GM12878 (cell line): Measurements from ENCODE around the gene ZNF618. TPM values are rescaled to one million over a fixed set of nuclear protein-coding genes. Genes with fewer than 3 reads are reported as not detected.

Source experiments
- ATAC-seq: fragments of 200-7000 bp; cut with Tn5 transposase; 3 replicates; pipeline ENCODE4 v1.9.1; 2020; ENCODE audit warnings: mild to moderate bottlenecking, moderate library complexity
- BruUV-seq: library from RNA; stranded (reverse); fragments of 400-500 nt; replicated peaks from 2 replicates; lab custom pipeline; 2021; lab: Mats Ljungman, UMichigan
- CTCF ChIA-PET: fragments of 300-600 bp; sonication (Branson Sonifier 250); formaldehyde crosslinking; extraction: SDS; loops from one replicate; lab custom pipeline; 2021; ENCODE audit warnings: inconsistent platforms; lab: Yijun Ruan, JAX
- POLR2A ChIA-PET: fragments of 350-600 bp; formaldehyde crosslinking; extraction: SDS; loops from one replicate; lab custom pipeline; 2021; ENCODE audit warnings: inconsistent platforms; lab: Charles Lee
- RAD21 ChIA-PET: fragments of 300-600 bp; sonication (Branson Sonifier 250); formaldehyde crosslinking; loops from one replicate; lab custom pipeline; 2023; ENCODE audit warnings: antibody characterized with exemption; ENCODE audit not compliant: unreplicated experiment; lab: Charles Lee
- SMC1A ChIA-PET: fragments of 300-600 bp; sonication (Branson Sonifier 250); formaldehyde crosslinking; loops from one replicate; lab custom pipeline; 2023; ENCODE audit not compliant: unreplicated experiment, uncharacterized antibody; lab: Charles Lee
- DNase-seq: peaks from one replicate; pipeline ENCODE4 v3.0.0-alpha.2; 2011; ENCODE audit warnings: low read depth, low spot score
- FAIRE-seq: peaks from 3 replicates; lab custom pipeline; 2011; peaks lifted over from hg19 to GRCh38; lab: Jason Lieb, UNC
- H2AFZ ChIP-seq: 2 replicates; pipeline ENCODE4 v1.6.0; 2011; ENCODE audit warnings: low read depth, low read length, control low read depth; ENCODE audit not compliant: control insufficient read depth
- H3K27ac ChIP-seq: 2 replicates; pipeline ENCODE4 v1.5.1; 2011; ENCODE audit warnings: control low read depth; ENCODE audit not compliant: control insufficient read depth, insufficient read depth
- H3K27me3 ChIP-seq, 2 experiments: replicated peaks in 1 of 2; 2 replicates each; pipeline versions ENCODE4 v1.6.0 to v1.6.1; 2011; ENCODE audit warnings: low read length in 1 of 2; ENCODE audit not compliant: control insufficient read depth in 2 of 2, insufficient read depth in 2 of 2
- H3K36me3 ChIP-seq, 2 experiments: 2 replicates each; pipeline ENCODE4 v1.5.1; 2011; ENCODE audit warnings: low read length in 1 of 2; ENCODE audit not compliant: control insufficient read depth in 2 of 2, insufficient read depth in 2 of 2
- H3K4me1 ChIP-seq: 2 replicates; pipeline ENCODE4 v1.6.1; 2011; ENCODE audit warnings: mild to moderate bottlenecking, low read length, moderate library complexity, mixed read lengths; ENCODE audit not compliant: control insufficient read depth, insufficient read depth
- H3K4me2 ChIP-seq: 2 replicates; pipeline ENCODE4 v1.6.0; 2011; ENCODE audit warnings: control low read depth; ENCODE audit not compliant: control insufficient read depth, insufficient read depth
- H3K4me3 ChIP-seq: fragments of 200-600 bp; sonication (generic); 2 replicates; pipeline ENCODE4 v1.5.1; 2016
- H3K79me2 ChIP-seq: 2 replicates; pipeline ENCODE4 v1.6.0; 2011; ENCODE audit warnings: low read length; ENCODE audit not compliant: control insufficient read depth, insufficient read depth
- H3K9ac ChIP-seq: 2 replicates; pipeline ENCODE4 v1.8.0; 2011; ENCODE audit warnings: low read length, control low read depth, mixed read lengths; ENCODE audit not compliant: control insufficient read depth, insufficient read depth
- H3K9me3 ChIP-seq: replicated peaks from 3 replicates; pipeline ENCODE4 v1.5.1; 2011; ENCODE audit warnings: mild to moderate bottlenecking, low read length; ENCODE audit not compliant: control insufficient read depth, insufficient read depth
- H4K20me1 ChIP-seq: 2 replicates; pipeline ENCODE4 v1.6.0; 2011; ENCODE audit not compliant: control insufficient read depth, insufficient read depth
- EGR1 ChIP-seq, 2 experiments: IDR thresholded peaks; 1 replicate in 1 of 2; 2 replicates in 1 of 2; pipeline ENCODE4 v1.6.1; 2011 to 2012; ENCODE audit warnings: low read depth in 2 of 2, low read length in 2 of 2, borderline replicate concordance in 1 of 2, mild to moderate bottlenecking in 1 of 2, moderate library complexity in 1 of 2
- JUNB ChIP-seq: IDR thresholded peaks from 2 replicates; pipeline ENCODE4 v1.6.1; 2016; ENCODE audit warnings: antibody characterized with exemption, mild to moderate bottlenecking
- MXI1 ChIP-seq: fragments of 150-350 bp; IDR thresholded peaks from 2 replicates; pipeline ENCODE4 v1.6.1; 2011; ENCODE audit warnings: low read depth, mild to moderate bottlenecking, inconsistent platforms, low read length, improper control_type of control experiment
- NFYA ChIP-seq: IDR thresholded peaks from 2 replicates; pipeline ENCODE4 v1.6.1; 2011; ENCODE audit warnings: low read depth, mild to moderate bottlenecking, low read length, improper control_type of control experiment, borderline replicate concordance
- NR2F1 ChIP-seq: fragments of 450-650 bp; conservative IDR thresholded peaks from 2 replicates; pipeline ENCODE4 v1.6.1; 2017; ENCODE audit warnings: mild to moderate bottlenecking
- NRF1 ChIP-seq: conservative IDR thresholded peaks from 2 replicates; pipeline ENCODE4 v1.6.1; 2011; ENCODE audit warnings: mild to moderate bottlenecking, low read depth, low read length, improper control_type of control experiment
- SRF ChIP-seq, 2 experiments: IDR thresholded peaks; 2 replicates each; pipeline ENCODE4 v1.6.1; 2011; ENCODE audit warnings: low read depth in 2 of 2, low read length in 2 of 2, mild to moderate bottlenecking in 1 of 2, moderate library complexity in 1 of 2
- WGBS: methylation state at CpG from one replicate; pipeline ENCODE4 v1.1.6; 2016; ENCODE audit warnings: low lambda C conversion rate; ENCODE audit not compliant: insufficient replicate concordance, insufficient coverage; ENCODE audit errors: missing lambda C conversion rate; 5-methylcytosine and 5-hydroxymethylcytosine counted together
- in situ Hi-C: fragments of 300-500 bp; cut with MboI; formaldehyde crosslinking; loops from 9 replicates; pipeline ENCODE4 v1.14.3; 2018; ENCODE audit warnings: mixed read lengths
- intact Hi-C: fragments of 100-400 bp; cut with micrococcal nuclease; formaldehyde crosslinking; loops from one replicate; pipeline ENCODE4 v1.14.2; 2022; ENCODE audit not compliant: unreplicated experiment
- polyA plus RNA-seq, 11 experiments: library from polyadenylated mRNA; depleted of rRNA in 4 of 11; unstranded in 6 of 11; stranded (reverse) in 5 of 11; fragments of >200 nt; fragmentation: Nextera tagmentation in 4 of 11; fragmentation: Illumina TruSeq in 1 of 11; extraction: Ambion mirVana in 4 of 11; extraction: Trizol in 1 of 11; gene quantifications; 1 replicate in 1 of 11; 2 replicates in 10 of 11; pipeline versions ENCODE4 v1.2.1 to v1.2.3, GENCODE V29; 2011 to 2016; ENCODE audit warnings: inconsistent platforms in 2 of 11, missing spikeins in 2 of 11, low read depth in 1 of 11
- total RNA-seq, 4 experiments: library from RNA; depleted of rRNA in 3 of 4; stranded (reverse); fragments of >200 nt in 3 of 4; fragmentation: Illumina TruSeq in 1 of 4; extraction: Trizol in 1 of 4; gene quantifications; 2 replicates each; pipeline versions ENCODE4 v1.2.1 to v1.2.3, GENCODE V29; 2013 to 2021

Gene ZNF618
- total and polyA plus RNA-seq, 10 of the 15 experiments (the other 5 are each of a cell fraction or from before 2014, with no cell fraction given), result 0.01 to 0.24 (median 0.06) TPM; not detected in 2

DNA sequence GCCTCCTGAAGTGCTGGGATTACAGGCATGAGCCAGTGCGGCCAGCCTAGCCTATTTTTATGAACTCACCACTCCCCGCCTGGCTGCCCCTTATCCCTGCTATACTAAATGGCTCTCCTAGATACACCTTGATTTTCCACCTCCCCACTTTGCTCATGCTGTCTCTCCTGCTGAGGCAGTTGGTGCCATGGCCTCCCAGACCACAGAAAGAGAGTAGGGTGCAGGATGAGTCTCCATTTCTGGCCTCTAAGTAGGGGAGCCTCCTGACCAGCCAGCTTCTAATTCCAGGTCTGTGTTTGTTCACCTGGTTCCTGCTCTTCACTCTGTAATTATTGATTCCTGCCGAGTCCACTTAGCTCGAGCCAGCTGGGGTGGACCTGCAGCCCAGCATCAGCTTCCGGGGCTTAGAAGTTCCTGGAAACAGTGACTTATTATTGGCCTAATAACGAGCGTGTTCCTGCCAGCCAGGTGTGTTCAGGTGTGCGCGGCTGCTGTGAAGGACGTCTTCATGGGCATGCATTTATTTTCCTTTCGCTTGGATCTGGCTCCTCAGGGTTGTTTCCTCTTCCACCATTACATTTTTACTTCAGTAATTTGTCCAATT is 34.0 kb downstream of the ZNF618 start:
- WGBS, result 37% methylated on average over 11 of the region's 11 CpGs
- DNase-seq, result no peak
- no peaks in the 10 kb centered on the region for H3K9me3 ChIP-seq
- RAD21 ChIA-PET, result no interaction called here
- TF ChIP-seq EGR1 (IDR thresholded peaks at IDR 0.05; ENCODE audit: borderline replicate concordance in 1 of 2, low read depth in 2 of 2, low read length in 2 of 2) (no peak), JUNB (no peak), MXI1 (no peak), NRF1 (no peak), NFYA (no peak), SRF (IDR thresholded peaks at IDR 0.05; ENCODE audit: low read depth in 2 of 2, low read length in 2 of 2) (no peak), NR2F1 (no peak)
- TF ChIP-seq, all 136 proteins: peak for 0
- intact Hi-C loops, result no loop called here
- ChIA-PET POLR2A (no interaction called here), SMC1A (no interaction called here), CTCF (no interaction called here)
- no peaks in the 10 kb centered on the region for H3K4me1 ChIP-seq
- no peak overlapping the region for H2AFZ ChIP-seq
- BruUV-seq, result no TSS peak
- in situ Hi-C loops, result no loop called here
- no peaks in the 10 kb centered on the region; a peak in 2 of 4 replicates for H3K27me3 ChIP-seq
- FAIRE-seq (no peak), ATAC-seq (no peak)
- H3K36me3 ChIP-seq, result no peaks in the 10 kb centered on the region
- no peak overlapping the region for H3K4me3 ChIP-seq
- H3K27ac ChIP-seq, result no peak overlapping the region
- no peak overlapping the region for H3K4me2 ChIP-seq
- H4K20me1 ChIP-seq, result no peaks in the 10 kb centered on the region
- no peak overlapping the region for H3K9ac ChIP-seq
- no peaks in the 10 kb centered on the region for H3K79me2 ChIP-seq
